GM21786 (cell line): ENCODE data around the gene VPS13D.

ENCODE experiments used
- ATAC-seq: cut with Tn5 transposase; IDR thresholded peaks from one replicate; pipeline ENCODE4 v1.9.1; 2021; ENCODE audit not compliant: unreplicated experiment

Gene VPS13D

DNA sequence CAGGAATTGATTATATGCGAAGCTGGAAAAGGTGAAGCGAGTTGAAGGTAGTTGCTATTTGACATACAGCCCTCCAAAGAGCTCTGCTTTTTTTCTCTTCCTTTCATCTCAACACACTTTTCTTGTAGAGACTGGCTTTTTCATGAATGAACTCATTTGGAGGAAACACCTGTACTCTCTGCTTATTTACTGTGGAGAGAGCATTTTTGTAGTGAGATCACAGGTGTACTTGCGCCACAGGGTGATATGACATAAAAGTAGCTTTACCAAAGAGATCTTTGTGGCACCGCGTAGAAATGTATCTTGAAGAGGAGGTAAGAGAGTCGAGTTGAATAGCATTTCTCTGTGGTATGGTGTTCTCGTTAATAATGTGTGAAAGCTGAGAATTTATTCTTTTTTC, 187.6 kb downstream of the VPS13D start:
- no peak for ATAC-seq

DNA sequence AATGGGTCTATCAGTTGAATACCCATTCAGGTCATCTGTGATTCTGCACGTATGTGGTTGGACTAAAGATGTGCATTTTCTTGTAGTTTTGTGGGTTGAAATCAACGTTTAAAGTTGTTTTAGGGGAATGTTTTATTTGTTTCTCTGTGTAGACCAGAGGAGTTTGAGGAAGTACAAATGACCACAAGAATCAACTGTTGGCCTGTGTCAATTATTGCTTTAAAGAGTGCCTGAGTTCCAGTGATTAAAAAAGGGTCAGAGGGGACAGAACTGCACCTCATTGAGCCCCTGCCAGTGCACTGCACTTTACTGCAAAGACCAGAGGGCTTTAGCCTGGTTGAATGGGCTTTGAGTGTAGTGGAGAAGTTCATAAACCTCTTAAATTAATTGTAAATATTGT, 190.3 kb downstream of the VPS13D start:
- ATAC-seq, result no peak

DNA sequence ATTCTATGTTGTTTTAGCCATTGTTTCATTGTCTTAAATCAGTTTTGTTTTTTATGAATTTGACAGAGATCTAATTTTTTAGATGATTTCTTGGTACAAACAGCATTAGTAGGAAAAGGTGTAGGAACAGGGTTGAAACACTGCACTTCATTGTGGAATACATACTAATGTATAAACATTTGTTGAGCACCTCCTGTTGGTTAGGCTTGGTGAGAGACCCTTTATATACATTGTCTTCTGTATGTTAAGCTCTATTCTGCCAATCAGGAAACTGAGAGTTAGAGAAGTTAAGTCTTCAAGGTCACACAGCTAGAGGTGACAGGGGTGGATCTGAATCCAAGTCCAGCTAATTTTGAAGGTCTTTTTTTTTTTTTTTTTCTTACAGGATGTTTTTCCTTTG, 192.7 kb downstream of the VPS13D start:
- no peak for ATAC-seq

DNA sequence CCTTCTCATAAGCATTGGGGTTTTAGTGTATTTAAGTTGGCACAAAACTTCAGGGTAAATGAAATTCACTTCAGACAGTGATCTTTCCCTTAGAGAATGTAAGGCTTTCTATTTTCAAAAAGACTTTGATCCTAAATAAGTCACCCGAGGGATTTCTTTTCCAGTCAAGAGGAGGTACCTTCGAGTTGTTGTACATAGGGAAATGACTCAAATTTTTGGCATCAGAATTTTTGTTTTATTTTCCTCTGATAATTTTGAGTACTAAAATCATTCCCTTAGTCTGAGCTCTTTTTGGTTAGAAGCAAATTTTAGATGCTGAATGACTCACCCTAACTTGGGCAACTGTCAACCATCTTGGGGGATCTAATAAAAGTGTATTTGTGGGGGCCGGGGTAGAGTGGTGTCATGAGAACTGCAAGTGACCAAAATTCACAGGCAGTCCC, 194.3 kb downstream of the VPS13D start:
- ATAC-seq, result no peak

DNA sequence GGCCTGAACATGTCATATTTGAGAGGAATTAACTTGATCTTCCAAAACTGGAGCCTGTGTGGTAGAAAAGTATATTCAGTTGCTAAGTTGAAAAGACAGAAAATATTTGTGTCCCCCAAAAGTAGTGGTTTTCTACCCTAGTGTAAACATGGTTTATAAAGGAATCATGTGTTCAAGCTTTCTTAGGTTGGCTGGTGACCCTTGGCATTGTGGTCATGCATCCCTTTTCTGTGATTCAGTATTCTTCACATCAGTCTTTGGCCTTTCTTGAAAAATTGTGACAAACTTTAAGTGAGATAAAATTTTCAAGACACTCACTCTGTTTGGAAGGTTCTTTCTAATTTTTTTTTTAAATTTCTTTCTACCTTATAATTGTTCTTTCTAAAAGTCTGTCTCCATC, 195.0 kb downstream of the VPS13D start:
- no peak for ATAC-seq

DNA sequence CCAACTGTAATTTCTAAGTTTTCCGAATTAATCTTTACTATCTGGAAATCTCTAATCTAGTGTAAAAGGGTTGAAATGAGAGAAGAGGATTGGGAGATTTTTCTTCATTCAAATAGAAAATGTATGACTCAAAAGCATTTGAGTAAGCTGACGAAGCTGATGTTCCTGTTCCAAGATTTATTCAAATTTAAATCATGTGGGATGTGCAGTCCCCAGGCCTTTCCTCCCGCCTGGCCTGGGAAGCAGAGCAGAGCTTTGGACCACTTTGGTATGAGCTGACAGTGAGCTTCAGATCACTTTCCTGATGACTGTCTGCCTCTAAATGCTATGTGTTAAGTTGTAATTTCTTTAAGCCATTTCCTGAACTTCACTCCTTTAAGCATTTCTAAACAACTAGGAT, 196.2 kb downstream of the VPS13D start:
- no peak for ATAC-seq

DNA sequence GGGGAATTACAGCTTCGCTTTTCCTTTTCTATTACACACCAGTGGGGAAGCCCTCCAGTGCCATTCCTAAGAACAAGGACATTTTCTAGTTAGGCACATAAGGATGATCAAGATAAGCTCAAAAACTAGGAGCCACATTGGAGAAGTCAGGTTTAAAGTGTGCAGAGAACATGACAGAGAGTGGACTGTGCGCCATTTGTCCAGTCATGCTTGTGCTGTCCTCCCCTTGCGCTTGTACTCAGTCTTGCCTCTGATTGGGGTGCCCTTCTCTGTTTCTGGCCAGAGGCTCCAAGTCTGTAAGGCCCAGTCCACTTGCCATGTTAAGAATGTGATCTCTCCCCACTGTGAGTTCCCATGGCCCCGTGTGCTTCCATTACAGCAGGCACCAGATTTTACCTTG, 198.5 kb downstream of the VPS13D start:
- no peak for ATAC-seq

DNA sequence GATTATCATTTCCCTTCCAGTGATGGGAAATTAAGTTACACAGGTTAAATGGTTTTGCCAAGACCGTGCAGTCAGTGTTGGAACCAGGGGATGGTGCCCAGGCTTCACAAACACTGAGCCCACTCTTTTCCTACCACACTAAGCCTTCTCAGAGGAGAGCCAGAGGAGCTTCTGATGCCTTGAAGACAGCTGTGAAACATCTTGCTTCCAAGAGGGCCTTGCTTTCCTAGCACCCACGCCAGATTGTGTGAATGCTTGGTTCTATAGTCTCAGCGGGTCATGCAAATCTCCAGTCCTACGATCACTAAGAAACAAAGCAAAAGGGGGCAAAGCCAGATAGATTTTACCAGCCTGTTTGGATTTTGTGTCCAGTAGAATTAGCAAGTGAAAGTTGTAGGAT, 200.7 kb downstream of the VPS13D start:
- no peak for ATAC-seq

DNA sequence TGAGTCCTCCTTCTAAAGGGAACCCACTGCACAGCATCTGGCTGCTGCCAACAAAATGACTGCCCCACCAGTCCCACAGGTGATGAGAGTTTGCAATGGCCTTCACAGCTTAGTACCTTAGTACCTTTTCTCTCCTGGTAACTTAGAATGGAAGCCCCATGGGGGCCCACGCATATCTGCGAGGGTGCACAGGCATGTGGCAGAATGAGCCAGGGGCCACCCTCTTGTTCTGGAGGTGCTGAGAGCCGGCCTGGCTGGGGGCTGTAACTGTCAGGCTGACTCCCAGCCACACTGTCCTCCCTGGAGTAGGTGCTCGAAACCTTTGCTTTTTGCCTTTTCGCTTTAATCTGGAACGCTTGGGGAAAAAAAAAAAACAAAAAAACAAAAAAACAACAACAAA, 203.1 kb downstream of the VPS13D start:
- ATAC-seq, result no peak

DNA sequence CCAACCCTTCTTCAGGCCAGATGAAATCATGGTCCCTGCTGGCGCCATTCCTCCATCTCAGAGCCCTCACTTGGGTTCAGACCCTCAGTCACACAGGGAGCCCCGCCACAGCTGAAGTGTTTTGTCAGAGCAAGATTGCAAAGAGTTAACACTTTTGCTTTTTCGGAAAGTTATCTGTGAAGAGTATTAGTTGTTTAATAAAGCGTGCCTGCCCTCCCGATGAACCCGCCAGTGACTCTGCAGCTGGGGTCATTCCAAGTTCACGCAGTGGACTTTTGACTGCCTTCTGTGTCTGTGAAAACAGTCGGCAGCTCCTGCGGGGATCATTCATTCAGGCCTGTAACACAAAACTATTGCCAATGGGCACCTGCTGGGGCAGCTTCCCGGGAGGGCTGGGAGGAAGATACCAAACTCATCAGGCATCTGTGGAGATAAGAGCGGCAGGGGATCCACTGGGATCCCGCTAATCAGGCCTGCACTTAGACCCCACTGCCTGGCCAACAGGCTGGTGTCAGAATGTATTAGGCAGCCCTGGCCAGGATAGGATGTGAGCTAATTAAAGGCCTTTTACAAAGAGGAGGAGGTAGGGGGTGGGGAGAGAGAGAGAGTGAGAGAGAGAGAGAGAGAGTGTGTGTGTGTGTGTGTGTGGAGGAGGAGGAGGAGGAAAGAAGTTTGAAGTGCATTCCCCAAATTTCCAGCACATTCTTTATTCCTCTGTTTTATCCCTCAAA, 203.7 kb downstream of the VPS13D start:
- no peak for ATAC-seq

DNA sequence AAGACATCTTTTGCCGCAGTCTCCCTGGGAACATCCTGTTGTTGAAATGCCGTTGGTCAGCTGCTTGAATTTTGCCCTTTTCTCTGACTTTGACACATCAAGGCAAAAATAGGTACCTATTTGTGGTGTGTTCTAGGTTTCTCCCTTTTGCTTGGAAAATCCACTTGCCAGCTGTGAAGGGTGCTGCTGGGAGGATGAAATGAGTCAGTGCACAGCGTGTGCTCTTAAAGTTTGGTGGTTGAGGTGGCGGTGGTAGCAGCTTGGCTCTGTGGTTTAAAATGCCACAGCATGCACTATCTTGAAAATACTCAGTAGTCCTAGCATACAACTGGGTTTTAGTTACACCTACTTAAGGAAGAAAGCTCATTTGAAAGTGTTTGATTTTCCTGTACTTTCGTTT, 204.3 kb downstream of the VPS13D start:
- no peak for ATAC-seq

DNA sequence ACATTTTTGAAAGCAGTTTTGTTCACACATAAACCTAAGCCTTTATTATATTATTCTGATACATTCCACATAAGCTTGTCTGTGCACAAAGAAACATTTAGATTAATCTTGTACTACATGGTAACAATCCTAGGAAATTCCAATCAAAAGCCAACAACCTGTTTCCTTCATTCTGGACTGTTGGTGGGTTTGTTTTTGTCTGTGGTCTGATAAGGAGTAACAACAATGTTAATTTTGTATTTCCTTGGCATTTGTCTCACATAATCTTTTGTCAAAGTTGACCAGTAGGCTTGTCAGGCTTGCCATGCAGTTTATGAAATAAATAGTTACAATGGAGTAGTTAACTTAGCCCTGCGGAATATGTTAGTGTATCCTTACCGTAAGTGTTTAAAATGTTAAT, 204.9 kb downstream of the VPS13D start:
- ATAC-seq, result no peak

DNA sequence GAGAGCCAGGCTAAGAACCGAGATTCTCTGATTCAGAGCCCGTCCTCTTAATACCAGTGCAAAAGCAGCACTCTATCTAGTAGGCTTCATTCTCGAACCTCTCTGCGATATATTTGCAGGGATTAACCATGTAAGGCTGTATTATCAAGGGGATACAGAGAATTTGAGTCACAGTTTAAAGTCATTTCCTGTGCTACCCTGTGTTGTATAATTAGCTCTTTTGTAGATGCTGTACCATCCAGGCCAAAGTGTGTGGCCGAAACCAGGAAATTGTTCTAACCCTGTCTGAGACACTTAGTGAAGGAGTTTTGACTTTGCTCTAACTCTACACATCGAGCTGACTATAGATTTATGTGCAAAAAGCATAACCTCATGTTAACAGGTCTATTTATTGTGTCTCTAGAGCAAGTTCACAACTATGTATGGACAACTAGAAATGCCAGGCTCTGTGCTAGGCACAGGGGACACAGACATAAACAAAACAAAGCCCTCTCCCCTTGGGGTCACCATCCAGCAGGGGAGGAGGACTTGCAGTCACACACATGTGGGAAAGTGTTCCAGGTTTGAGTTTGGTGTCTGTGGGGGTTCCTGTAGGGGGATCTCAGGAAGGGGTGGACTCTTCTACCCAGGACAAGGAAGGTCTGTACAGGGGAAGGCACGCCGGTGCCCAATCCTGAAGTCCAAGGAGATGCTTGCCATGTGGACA, 206.0 kb downstream of the VPS13D start:
- ATAC-seq, result peak; percentile 79

DNA sequence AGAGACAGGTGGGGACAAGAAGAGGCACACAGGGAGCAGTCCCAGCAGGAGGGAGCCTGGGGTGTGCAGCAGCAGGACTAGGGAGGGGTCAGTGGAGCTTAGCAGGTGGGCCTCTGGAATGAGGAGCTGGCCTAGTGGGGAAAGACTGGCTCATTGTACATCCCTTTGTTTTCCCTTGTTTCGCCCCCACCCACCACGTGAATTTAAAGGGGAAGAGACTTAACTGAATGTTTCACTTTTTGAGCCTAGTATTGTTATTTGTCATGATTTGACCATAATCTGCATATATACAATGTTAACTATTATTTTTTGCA, 206.5 kb downstream of the VPS13D start:
- no peak for ATAC-seq

DNA sequence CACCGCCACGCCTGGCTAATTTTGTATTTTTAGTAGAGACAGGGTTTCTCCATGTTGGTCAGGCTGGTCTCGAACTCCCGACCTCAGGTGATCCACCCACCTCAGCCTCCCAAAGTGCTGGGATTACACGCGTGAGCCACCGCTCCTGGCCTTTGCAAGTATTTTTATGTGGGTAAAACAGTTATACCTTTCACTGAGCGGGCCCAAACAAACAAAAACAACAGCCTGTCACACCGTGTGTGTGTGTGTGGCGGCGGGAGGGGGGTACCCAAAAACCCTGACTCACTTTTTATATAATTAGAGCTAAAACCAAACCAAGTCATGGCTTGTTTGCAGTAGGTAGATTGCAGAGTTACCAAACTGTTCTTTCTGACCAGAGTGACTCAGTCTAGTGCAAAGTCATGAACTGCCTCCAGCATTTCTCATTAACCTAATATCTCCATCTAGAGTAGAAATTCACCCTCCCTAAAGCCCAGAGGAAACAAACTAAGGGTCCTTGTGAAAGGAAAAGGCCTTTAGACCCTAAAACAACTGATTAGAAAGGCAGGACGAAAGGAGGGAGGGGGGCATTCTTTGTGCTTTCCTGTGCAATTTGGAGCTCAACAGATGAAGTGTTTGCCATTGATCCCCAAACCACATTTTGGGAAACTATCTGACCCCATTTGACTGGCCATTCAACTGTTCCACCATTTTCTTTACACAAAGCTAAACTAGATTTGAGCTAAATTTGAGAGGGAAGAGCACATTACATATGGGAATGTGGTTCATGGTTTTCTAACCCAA, 207.2 kb downstream of the VPS13D start:
- no peak for ATAC-seq

DNA sequence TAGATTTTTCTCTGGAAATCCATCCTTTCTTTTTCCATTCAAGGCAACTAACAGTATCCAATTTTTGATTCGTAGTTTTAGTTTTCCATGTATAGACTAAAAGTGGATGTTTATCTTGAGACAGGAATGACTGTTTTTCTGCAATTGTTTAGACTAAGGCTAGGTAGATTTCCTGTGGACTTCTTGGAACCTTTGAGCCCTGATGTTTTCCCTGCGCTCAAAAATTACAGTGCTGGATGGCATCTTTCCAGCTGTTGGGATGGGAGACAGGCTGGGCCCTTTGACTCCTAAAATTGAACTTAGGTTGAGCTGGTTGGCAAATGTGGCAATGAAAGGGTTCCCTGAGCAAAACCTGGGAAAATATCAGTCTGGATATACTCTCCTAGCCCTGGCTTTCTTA, 207.8 kb downstream of the VPS13D start:
- ATAC-seq, result no peak

DNA sequence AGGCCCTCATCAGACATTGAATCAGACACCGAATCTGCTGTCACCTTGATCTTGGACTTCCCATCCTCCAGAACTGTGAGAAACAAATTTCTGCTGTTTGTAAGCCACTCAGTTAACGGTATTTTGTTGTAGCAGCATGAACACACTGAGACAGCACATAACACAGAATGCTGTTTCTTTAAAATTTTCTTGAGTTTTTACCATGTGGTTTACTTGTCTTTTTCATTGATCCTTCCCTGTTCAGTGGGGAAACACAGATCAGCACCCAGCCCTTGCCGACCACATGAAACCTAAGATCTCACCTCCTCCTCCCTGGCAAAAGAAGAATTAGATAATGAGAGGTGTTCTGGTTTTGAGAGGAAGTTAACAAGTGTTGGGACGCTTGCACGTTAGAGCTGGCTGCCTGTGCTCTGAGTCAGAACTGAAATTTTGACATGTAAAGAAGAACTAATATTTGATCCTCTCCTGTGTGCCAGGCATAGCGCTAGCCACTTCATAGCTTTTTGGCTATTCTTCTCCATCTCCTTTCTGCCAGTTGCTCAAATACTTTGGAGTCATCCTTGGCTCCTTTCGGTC, 208.6 kb downstream of the VPS13D start:
- peak; percentile 39 for ATAC-seq

DNA sequence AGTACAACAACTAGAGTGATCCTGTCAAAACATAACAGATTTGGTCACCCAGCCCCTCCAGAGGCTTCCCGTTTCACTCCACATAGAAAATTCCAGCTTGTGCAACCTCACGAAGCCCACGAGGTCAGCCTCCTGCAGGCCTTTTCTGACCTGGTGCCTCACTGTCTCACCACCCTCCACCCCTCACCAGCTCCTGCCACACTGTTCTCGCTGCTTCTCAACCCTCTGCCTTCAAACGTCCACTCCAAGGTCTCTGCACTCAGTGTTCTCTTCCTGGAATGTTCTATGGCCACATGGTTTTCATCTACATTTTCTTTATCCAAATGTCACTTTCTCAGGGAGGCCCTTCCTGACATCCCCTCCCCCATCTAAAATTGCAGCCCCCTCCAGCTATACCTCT, 209.2 kb downstream of the VPS13D start:
- ATAC-seq, result no peak

DNA sequence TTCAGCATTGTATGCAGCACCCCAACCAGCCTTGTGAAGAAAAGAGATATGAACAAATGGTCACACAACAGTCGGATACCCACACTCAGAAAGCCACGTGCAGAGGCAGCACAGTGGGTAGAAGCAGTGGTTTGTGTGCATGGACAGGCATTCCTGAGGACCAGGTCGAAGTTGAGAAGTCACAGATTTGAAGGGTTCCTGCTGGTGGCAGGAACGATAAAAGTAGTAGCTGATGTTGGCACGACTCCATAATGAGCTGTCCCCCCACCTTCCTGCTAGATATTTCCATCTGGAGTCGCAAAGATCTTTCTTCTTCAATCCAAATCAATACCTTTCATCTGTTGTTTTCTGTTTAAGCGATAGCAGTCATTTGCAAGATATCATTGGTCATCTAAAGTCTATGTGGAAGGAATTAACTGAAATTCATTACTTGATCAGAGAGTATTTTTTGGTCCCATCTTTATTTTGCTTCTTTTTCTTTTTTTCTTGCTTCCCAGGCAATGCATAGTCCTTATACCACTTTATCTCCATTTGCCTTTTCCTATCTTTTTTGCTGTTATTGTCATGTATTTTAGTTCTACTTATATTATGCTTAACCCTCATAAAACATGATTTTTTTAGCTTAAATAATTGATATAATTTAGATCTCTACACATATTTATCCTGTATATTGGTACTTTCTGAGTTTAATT, 211.7 kb downstream of the VPS13D start:
- ATAC-seq, result no peak

DNA sequence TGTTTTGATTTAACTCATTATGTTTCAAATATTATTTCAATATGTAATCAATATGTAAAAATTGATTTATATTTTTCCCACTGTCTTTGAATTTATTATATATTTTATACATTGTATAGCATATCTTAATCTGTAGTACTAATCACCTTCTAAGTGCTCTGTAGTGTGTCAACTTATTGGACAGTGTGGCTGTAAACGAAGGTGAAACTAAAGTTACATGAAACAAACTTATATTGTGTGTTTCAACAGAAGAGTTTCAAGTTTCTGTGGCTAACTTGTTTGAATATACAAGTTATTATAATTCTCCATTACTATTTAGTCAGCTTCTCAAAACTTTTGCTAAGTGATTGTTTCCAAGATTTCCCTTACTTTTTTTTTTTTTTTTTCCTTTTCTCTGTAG, 212.4 kb downstream of the VPS13D start:
- ATAC-seq, result no peak

DNA sequence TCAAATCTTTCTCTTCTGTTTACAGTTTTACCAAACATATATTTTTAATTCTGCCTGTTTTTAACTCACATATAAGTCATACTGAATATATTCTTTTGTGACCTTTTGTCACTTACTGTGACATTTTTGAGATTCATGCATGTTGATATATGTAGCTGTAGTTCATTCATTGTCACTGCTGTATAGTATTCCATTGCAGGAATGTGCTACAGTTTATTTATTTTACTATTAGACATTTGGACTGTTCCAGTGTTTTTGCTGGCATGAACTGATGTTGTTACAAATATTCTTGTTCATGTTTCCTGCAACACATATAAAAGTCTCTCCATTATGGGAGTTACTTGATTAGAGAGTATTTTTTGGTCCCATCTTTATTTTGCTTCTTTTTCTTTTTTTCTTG, 213.3 kb downstream of the VPS13D start:
- no peak for ATAC-seq
